Liver (tissue), 9 donors: Measurements from ENCODE around the gene MERTK. TPM values are rescaled to one million over a fixed set of nuclear protein-coding genes. Genes with fewer than 3 reads are reported as not detected.

ENCODE experiments used
- DNase-seq: peaks from one replicate; pipeline ENCODE4 v3.0.0-alpha.2; 2017; ENCODE audit warnings: low spot score
- H3K27ac ChIP-seq, 2 donors: one replicate each; pipeline ENCODE4 v1.7.0; 2013; ENCODE audit warnings: inconsistent platforms in 2 of 2, low read length in 2 of 2, control low read depth in 1 of 2, low read depth in 1 of 2, mild to moderate bottlenecking in 1 of 2
- H3K27me3 ChIP-seq, 4 donors: one replicate each; pipeline versions ENCODE4 v1.6.1 to v1.7.0; 2013; ENCODE audit warnings: low read length in 3 of 4, inconsistent platforms in 1 of 4, mild to moderate bottlenecking in 1 of 4, moderate library complexity in 1 of 4; ENCODE audit not compliant: control insufficient read depth in 4 of 4, insufficient read depth in 4 of 4
- H3K36me3 ChIP-seq, 4 donors: one replicate each; pipeline versions ENCODE4 v1.6.1 to v1.7.0; 2013; ENCODE audit warnings: low read length in 3 of 4, mild to moderate bottlenecking in 3 of 4, low read depth in 1 of 4, moderate library complexity in 1 of 4; ENCODE audit not compliant: control insufficient read depth in 4 of 4, insufficient read depth in 3 of 4
- H3K4me1 ChIP-seq, 4 donors: one replicate each; pipeline versions ENCODE4 v1.6.1 to v1.7.0; 2013; ENCODE audit warnings: low read length in 3 of 4, mild to moderate bottlenecking in 3 of 4, moderate library complexity in 1 of 4; ENCODE audit not compliant: control insufficient read depth in 4 of 4, insufficient read depth in 4 of 4
- H3K4me3 ChIP-seq, 3 donors: one replicate each; pipeline versions ENCODE4 v1.6.1 to v1.7.0; 2013; ENCODE audit warnings: low read length in 3 of 3, control low read depth in 1 of 3, low read depth in 1 of 3, mild to moderate bottlenecking in 1 of 3
- H3K9ac ChIP-seq, 2 donors: one replicate each; pipeline ENCODE4 v1.7.0; 2013; ENCODE audit warnings: low read length in 2 of 2, mild to moderate bottlenecking in 2 of 2, moderate library complexity in 2 of 2, control low read depth in 1 of 2, low read depth in 1 of 2
- H3K9me3 ChIP-seq, 4 donors: one replicate each; pipeline versions ENCODE4 v1.6.1 to v1.7.0; 2013; ENCODE audit warnings: low read length in 3 of 4; ENCODE audit not compliant: control insufficient read depth in 4 of 4
- ATF3 ChIP-seq: IDR thresholded peaks from 2 replicates; pipeline ENCODE4 v1.6.1; 2016; ENCODE audit warnings: antibody characterized with exemption
- CTCF ChIP-seq: fragments of 150-350 bp; IDR thresholded peaks from 2 replicates; pipeline ENCODE4 v1.5.1; 2017; ENCODE audit warnings: improper control_type of control experiment, low read depth, low read length; ENCODE audit not compliant: missing input control
- EGR1 ChIP-seq, 2 donors: IDR thresholded peaks; 2 replicates each; pipeline ENCODE4 v1.6.1; 2016 to 2018; ENCODE audit warnings: antibody characterized with exemption in 2 of 2, low read depth in 2 of 2
- FOXA1 ChIP-seq: IDR thresholded peaks from 2 replicates; pipeline ENCODE4 v1.6.1; 2016; ENCODE audit warnings: antibody characterized with exemption
- FOXA2 ChIP-seq: IDR thresholded peaks from 2 replicates; pipeline ENCODE4 v1.6.1; 2016; ENCODE audit warnings: antibody characterized with exemption
- GABPA ChIP-seq, 2 donors: IDR thresholded peaks in 1 of 2; conservative IDR thresholded peaks in 1 of 2; 2 replicates each; pipeline ENCODE4 v1.6.1; 2016; ENCODE audit warnings: antibody characterized with exemption in 2 of 2, mild to moderate bottlenecking in 1 of 2, moderate library complexity in 1 of 2
- HNF4A ChIP-seq, 2 donors: conservative IDR thresholded peaks; 2 replicates each; pipeline ENCODE4 v1.6.1; 2016; ENCODE audit warnings: antibody characterized with exemption in 2 of 2, mild to moderate bottlenecking in 2 of 2
- HNF4G ChIP-seq: IDR thresholded peaks from 2 replicates; pipeline ENCODE4 v1.6.1; 2016; ENCODE audit warnings: antibody characterized with exemption
- JUND ChIP-seq, 2 donors: IDR thresholded peaks; 2 replicates each; pipeline ENCODE4 v1.6.1; 2016; ENCODE audit warnings: antibody characterized with exemption in 2 of 2
- MAX ChIP-seq: IDR thresholded peaks from 2 replicates; pipeline ENCODE4 v1.6.1; 2016; ENCODE audit warnings: antibody characterized with exemption
- NR2F2 ChIP-seq: IDR thresholded peaks from 2 replicates; pipeline ENCODE4 v1.6.1; 2016; ENCODE audit warnings: antibody characterized with exemption
- RAD21 ChIP-seq, 2 donors: IDR thresholded peaks; 2 replicates each; pipeline ENCODE4 v1.6.1; 2016; ENCODE audit warnings: antibody characterized with exemption in 2 of 2, mild to moderate bottlenecking in 2 of 2
- REST ChIP-seq: IDR thresholded peaks from 2 replicates; pipeline ENCODE4 v1.6.1; 2016; ENCODE audit warnings: antibody characterized with exemption, mild to moderate bottlenecking
- RXRA ChIP-seq, 2 donors: IDR thresholded peaks; 2 replicates each; pipeline ENCODE4 v1.6.1; 2017 to 2018; ENCODE audit warnings: antibody characterized with exemption in 2 of 2, mild to moderate bottlenecking in 1 of 2
- SP1 ChIP-seq: IDR thresholded peaks from 2 replicates; pipeline ENCODE4 v1.6.1; 2018; ENCODE audit warnings: antibody characterized with exemption, mild to moderate bottlenecking
- TAF1 ChIP-seq: conservative IDR thresholded peaks from 2 replicates; pipeline ENCODE4 v1.6.1; 2016; ENCODE audit warnings: antibody characterized with exemption, mild to moderate bottlenecking
- YY1 ChIP-seq: IDR thresholded peaks from 2 replicates; pipeline ENCODE4 v1.6.1; 2016; ENCODE audit warnings: antibody characterized with exemption, mild to moderate bottlenecking
- ZBTB33 ChIP-seq: IDR thresholded peaks from 2 replicates; pipeline ENCODE4 v1.6.1; 2016; ENCODE audit warnings: antibody characterized with exemption
- WGBS: extraction: QIAGEN DNeasy Blood & Tissue Kit; methylation state at CpG from one replicate; pipeline ENCODE4 v1.1.7; 2013; 5-methylcytosine and 5-hydroxymethylcytosine counted together
- polyA plus RNA-seq, 2 donors: library from polyadenylated mRNA; stranded (reverse) in 1 of 2; unstranded in 1 of 2; fragments of 200-250 nt in 1 of 2; fragments of >200 nt in 1 of 2; fragmentation: Nextera tagmentation in 1 of 2; extraction: Ambion mirVana in 1 of 2; gene quantifications; one replicate each; pipeline versions ENCODE4 v1.2.1 to v1.2.3, GENCODE V29; 2013 to 2015
- total RNA-seq, 2 donors: library from RNA; depleted of rRNA; stranded (reverse); fragments of >200 nt; gene quantifications; one replicate each; pipeline ENCODE4 v1.2.3, GENCODE V29; 2014
- donor health status: healthy.
- donor health status: healthy.
- donor health status: healthy.
- donor health status: healthy.
- donor health status: healthy.

The MERTK gene
- total RNA-seq (10 to 100 TPM in 1 of 2 donors, 1 to 10 TPM in 1; 9.0 to 34.1 TPM), polyA plus RNA-seq (1 to 10 TPM; 6.3 to 7.4 TPM)

- no peaks in the 10 kb centered on the region for H3K9me3 ChIP-seq
- peaks cover 2 to 34% (median 29%) of the 10 kb centered on the region in 4 donors for H3K4me1 ChIP-seq
- H3K9ac ChIP-seq = peak within 1 kb of the TSS; percentile 24 to 58
- H3K27me3 ChIP-seq = no peaks in the 10 kb centered on the region
- H3K27ac ChIP-seq = peak within 1 kb of the TSS; percentile 84 to 91
- no peaks in the 10 kb centered on the region for H3K36me3 ChIP-seq
- peak within 1 kb of the TSS; percentile 75 to 94 (median 77) for H3K4me3 ChIP-seq
- 1% methylated on average over 71 of the region's 71 CpGs for WGBS
- TF ChIP-seq FOXA2 (no peak), RXRA (IDR thresholded peaks at IDR 0.05) (peak; percentile 7 to 44), GABPA (IDR thresholded peaks at IDR 0.05 in 1 of 2, conservative IDR thresholded peaks at IDR 0.05 in 1 of 2) (peak in 1 of 2 donors; percentile 71), SP1 (peak; percentile 27), REST (peak; percentile 69), ATF3 (no peak), YY1 (peak; percentile 67), JUND (IDR thresholded peaks at IDR 0.05) (no peak), HNF4G (no peak), NR2F2 (no peak), ZBTB33 (no peak), CTCF (peak; percentile 46), TAF1 (peak; percentile 76), HNF4A (conservative IDR thresholded peaks at IDR 0.05) (no peak), MAX (no peak), FOXA1 (no peak), EGR1 (IDR thresholded peaks at IDR 0.05; ENCODE audit: low read depth in 2 of 2) (peak; percentile 47 to 66), RAD21 (IDR thresholded peaks at IDR 0.05) (peak; percentile 79 to 83)
- DNase-seq = peak; percentile 77
Observed at GRCh38 chr2:111897924-111898702, at the start of gene MERTK. Gene MERTK (plus strand): TSS chr2:111898607. CDS start chr2:111898736, 129 bp downstream.
